HEK293 (cell line): ENCODE data around the gene TBC1D5.

ENCODE experiments used
- CTCF ChIA-PET: fragments of 350-600 bp; formaldehyde crosslinking; extraction: SDS; loops from one replicate; lab custom pipeline; 2021; ENCODE audit warnings: antibody characterized with exemption; lab: Yijun Ruan, JAX
- POLR2A ChIA-PET: fragments of 300-600 bp; formaldehyde crosslinking; extraction: SDS; loops from one replicate; lab custom pipeline; 2020; ENCODE audit warnings: antibody characterized with exemption, inconsistent platforms; lab: Yijun Ruan, JAX
- H3K27ac ChIP-seq: fragments of 200-500 bp; sonication (Bioruptor generic); 2 replicates; pipeline ENCODE4 v1.5.1; 2014; ENCODE audit warnings: low read depth, low read length, control low read depth, inconsistent platforms; ENCODE audit errors: extremely low read depth
- H3K36me3 ChIP-seq, 2 experiments: fragments of 200-500 bp in 1 of 2; sonication (Bioruptor generic) in 1 of 2; 1 replicate in 1 of 2; 2 replicates in 1 of 2; pipeline ENCODE4 v1.5.1; 2014 to 2017; ENCODE audit warnings: inconsistent platforms in 2 of 2, low read length in 2 of 2; ENCODE audit not compliant: control insufficient read depth in 2 of 2, insufficient read depth in 1 of 2
- H3K4me1 ChIP-seq: fragments of 200-500 bp; sonication (Bioruptor generic); 2 replicates; pipeline ENCODE4 v1.5.1; 2014; ENCODE audit warnings: mild to moderate bottlenecking, low read length, inconsistent platforms; ENCODE audit not compliant: control insufficient read depth, insufficient read depth
- H3K4me3 ChIP-seq: 2 replicates; pipeline ENCODE4 v1.5.1; 2011; ENCODE audit warnings: low read depth, mild to moderate bottlenecking, control low read depth, low read length, moderate library complexity
- H3K9me3 ChIP-seq: fragments of 200-500 bp; sonication (Bioruptor generic); 2 replicates; pipeline ENCODE4 v1.5.1; 2014; ENCODE audit warnings: low read depth, low read length, inconsistent platforms; ENCODE audit not compliant: control insufficient read depth, insufficient read depth
- ZNF146 ChIP-seq: fragments of 450-650 bp; formaldehyde crosslinking; IDR thresholded peaks from 2 replicates; pipeline ENCODE4 v1.5.1; 2016; ENCODE audit warnings: missing biosample characterization, missing genetic modification characterization
- ZNF211 ChIP-seq: fragments of 450-650 bp; formaldehyde crosslinking; IDR thresholded peaks from 2 replicates; pipeline ENCODE4 v1.5.1; 2016; ENCODE audit warnings: low read depth, missing biosample characterization, missing genetic modification characterization
- ZNF302 ChIP-seq: fragments of 450-650 bp; formaldehyde crosslinking; IDR thresholded peaks from 2 replicates; pipeline ENCODE4 v1.5.1; 2016; ENCODE audit warnings: missing biosample characterization, missing genetic modification characterization, low read depth
- ZNF416 ChIP-seq: fragments of 450-650 bp; formaldehyde crosslinking; IDR thresholded peaks from 2 replicates; pipeline ENCODE4 v1.5.1; 2016; ENCODE audit warnings: missing biosample characterization, missing genetic modification characterization
- ZNF423 ChIP-seq: fragments of 450-650 bp; formaldehyde crosslinking; IDR thresholded peaks from 2 replicates; pipeline ENCODE4 v1.5.1; 2016; ENCODE audit warnings: missing biosample characterization, missing genetic modification characterization
- ZNF544 ChIP-seq: fragments of 450-650 bp; formaldehyde crosslinking; IDR thresholded peaks from 2 replicates; pipeline ENCODE4 v1.5.0; 2017; ENCODE audit warnings: missing biosample characterization, missing genetic modification characterization
- ZNF558 ChIP-seq: fragments of 450-650 bp; formaldehyde crosslinking; IDR thresholded peaks from 2 replicates; pipeline ENCODE4 v1.5.1; 2016; ENCODE audit warnings: missing biosample characterization, missing genetic modification characterization
- ZNF560 ChIP-seq: fragments of 450-650 bp; formaldehyde crosslinking; IDR thresholded peaks from 2 replicates; pipeline ENCODE4 v1.5.1; 2017; ENCODE audit warnings: missing biosample characterization, missing genetic modification characterization, borderline replicate concordance
- ZSCAN16 ChIP-seq: fragments of 450-650 bp; formaldehyde crosslinking; IDR thresholded peaks from 2 replicates; pipeline ENCODE4 v1.5.1; 2016; ENCODE audit warnings: missing biosample characterization, missing genetic modification characterization
- TF ChIP-seq, protein P1 (sequence below): fragments of 450-650 bp; formaldehyde crosslinking; IDR thresholded peaks from 2 replicates; pipeline ENCODE4 v1.5.1; 2016; ENCODE audit warnings: missing biosample characterization, missing genetic modification characterization
- TF ChIP-seq, protein P2 (sequence below): fragments of 450-650 bp; formaldehyde crosslinking; IDR thresholded peaks from 2 replicates; pipeline ENCODE4 v1.5.1; 2016; ENCODE audit warnings: missing biosample characterization, missing genetic modification characterization
- TF ChIP-seq, protein P3 (sequence below): fragments of 450-650 bp; formaldehyde crosslinking; IDR thresholded peaks from 2 replicates; pipeline ENCODE4 v1.5.1; 2016; ENCODE audit warnings: missing biosample characterization, missing genetic modification characterization
- TF ChIP-seq, protein P4 (sequence below): fragments of 450-650 bp; formaldehyde crosslinking; IDR thresholded peaks from 2 replicates; pipeline ENCODE4 v1.5.1; 2016; ENCODE audit warnings: missing biosample characterization, missing genetic modification characterization

Gene TBC1D5

DNA sequence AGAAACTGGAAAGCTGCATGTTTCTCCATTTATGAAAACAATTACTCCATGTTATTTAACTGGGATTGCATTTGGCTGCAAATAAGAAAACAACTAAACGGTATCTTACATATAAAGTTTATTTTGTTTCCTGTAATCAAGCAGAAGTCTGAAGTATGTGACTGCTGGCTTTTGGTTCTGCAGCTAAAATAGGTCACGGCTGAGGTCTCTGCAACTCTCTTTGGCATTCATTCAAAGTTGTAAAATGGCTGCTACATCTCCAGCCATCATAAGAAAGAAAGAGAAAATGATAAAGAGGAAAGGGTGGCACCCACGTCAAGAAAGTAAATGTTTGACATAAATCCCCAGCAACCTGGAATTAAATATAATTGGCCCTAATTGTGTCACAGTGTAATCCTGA lies 406.1 kb downstream of the TBC1D5 start:
- no peak overlapping the region for H3K27ac ChIP-seq
- ChIA-PET POLR2A (no interaction called here), CTCF (interaction anchor here (1.2 kb wide), 1 partner anchor 13 kb away, joined by 3 read pairs; no protein-coding TSS in a partner anchor)
- TF ChIP-seq, protein P1, sequence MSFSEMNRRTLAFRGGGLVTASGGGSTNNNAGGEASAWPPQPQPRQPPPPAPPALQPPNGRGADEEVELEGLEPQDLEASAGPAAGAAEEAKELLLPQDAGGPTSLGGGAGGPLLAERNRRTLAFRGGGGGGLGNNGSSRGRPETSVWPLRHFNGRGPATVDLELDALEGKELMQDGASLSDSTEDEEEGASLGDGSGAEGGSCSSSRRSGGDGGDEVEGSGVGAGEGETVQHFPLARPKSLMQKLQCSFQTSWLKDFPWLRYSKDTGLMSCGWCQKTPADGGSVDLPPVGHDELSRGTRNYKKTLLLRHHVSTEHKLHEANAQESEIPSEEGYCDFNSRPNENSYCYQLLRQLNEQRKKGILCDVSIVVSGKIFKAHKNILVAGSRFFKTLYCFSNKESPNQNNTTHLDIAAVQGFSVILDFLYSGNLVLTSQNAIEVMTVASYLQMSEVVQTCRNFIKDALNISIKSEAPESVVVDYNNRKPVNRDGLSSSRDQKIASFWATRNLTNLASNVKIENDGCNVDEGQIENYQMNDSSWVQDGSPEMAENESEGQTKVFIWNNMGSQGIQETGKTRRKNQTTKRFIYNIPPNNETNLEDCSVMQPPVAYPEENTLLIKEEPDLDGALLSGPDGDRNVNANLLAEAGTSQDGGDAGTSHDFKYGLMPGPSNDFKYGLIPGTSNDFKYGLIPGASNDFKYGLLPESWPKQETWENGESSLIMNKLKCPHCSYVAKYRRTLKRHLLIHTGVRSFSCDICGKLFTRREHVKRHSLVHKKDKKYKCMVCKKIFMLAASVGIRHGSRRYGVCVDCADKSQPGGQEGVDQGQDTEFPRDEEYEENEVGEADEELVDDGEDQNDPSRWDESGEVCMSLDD, result no peak
- TF ChIP-seq ZNF423, result no peak
- no peak for TF ChIP-seq ZNF558 (tag by site-specific recombination)
- H3K4me3 ChIP-seq, result no peak overlapping the region
- H3K4me1 ChIP-seq, result no peaks in the 10 kb centered on the region
- H3K9me3 ChIP-seq, result no peaks in the 10 kb centered on the region
- no peaks in the 10 kb centered on the region for H3K36me3 ChIP-seq

DNA sequence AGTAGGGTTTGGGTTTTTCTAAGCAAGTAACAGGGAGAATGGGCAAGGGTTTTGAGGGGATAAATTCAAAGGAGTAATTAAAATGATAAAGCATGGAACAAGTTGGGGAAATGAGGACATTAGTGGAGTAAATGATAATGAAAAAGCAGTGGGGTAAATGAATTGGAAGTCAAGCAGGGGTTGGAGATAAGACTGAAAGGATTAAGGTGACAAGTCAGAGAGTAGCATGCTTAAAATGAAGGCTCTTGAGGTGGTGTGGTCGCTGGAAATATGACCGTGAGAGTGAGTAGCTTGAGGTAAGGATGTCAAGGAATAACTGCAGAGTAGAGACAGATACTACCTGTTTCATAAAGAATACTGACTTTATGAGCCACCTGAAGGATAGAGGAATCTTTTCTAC lies 408.5 kb downstream of the TBC1D5 start:
- no peaks in the 10 kb centered on the region for H3K36me3 ChIP-seq

More for the DNA sequence above, 408.5 kb downstream of the TBC1D5 start:
- H3K9me3 ChIP-seq, result no peaks in the 10 kb centered on the region
- POLR2A ChIA-PET, result no interaction called here
- H3K4me1 ChIP-seq, result no peaks in the 10 kb centered on the region
- no peak overlapping the region for H3K4me3 ChIP-seq
- no peak overlapping the region for H3K27ac ChIP-seq
- CTCF ChIA-PET, result interaction anchor here (0.6 kb wide), 1 partner anchor 1010 kb away, joined by 3 read pairs; no protein-coding TSS in a partner anchor
- TF ChIP-seq ZSCAN16 (tag by site-specific recombination), result no peak
- TF ChIP-seq, protein P2, sequence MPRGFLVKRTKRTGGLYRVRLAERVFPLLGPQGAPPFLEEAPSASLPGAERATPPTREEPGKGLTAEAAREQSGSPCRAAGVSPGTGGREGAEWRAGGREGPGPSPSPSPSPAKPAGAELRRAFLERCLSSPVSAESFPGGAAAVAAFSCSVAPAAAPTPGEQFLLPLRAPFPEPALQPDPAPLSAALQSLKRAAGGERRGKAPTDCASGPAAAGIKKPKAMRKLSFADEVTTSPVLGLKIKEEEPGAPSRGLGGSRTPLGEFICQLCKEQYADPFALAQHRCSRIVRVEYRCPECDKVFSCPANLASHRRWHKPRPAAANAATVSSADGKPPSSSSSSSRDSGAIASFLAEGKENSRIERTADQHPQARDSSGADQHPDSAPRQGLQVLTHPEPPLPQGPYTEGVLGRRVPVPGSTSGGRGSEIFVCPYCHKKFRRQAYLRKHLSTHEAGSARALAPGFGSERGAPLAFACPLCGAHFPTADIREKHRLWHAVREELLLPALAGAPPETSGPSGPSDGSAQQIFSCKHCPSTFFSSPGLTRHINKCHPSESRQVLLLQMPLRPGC (tag by site-specific recombination), result no peak
- TF ChIP-seq ZNF146 (tag by site-specific recombination), result no peak
- TF ChIP-seq, protein P3, sequence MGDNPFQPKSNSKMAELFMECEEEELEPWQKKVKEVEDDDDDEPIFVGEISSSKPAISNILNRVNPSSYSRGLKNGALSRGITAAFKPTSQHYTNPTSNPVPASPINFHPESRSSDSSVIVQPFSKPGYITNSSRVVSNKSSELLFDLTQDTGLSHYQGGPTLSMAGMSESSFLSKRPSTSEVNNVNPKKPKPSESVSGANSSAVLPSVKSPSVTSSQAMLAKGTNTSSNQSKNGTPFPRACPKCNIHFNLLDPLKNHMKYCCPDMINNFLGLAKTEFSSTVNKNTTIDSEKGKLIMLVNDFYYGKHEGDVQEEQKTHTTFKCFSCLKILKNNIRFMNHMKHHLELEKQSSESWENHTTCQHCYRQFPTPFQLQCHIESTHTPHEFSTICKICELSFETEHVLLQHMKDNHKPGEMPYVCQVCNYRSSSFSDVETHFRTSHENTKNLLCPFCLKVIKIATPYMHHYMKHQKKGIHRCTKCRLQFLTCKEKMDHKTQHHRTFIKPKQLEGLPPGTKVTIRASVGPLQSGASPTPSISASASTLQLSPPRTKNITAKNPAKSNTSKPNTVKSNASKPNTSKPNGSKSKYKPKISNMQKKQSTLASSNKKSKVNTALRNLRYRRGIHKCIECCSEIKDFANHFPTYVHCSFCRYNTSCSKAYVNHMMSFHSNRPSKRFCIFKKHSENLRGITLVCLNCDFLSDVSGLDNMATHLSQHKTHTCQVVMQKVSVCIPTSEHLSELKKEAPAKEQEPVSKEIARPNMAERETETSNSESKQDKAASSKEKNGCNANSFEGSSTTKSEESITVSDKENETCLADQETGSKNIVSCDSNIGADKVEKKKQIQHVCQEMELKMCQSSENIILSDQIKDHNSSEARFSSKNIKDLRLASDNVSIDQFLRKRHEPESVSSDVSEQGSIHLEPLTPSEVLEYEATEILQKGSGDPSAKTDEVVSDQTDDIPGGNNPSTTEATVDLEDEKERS (tag by site-specific recombination), result no peak
- no peak for TF ChIP-seq ZNF302 (tag by site-specific recombination)
- no peak for TF ChIP-seq ZNF560 (tag by site-specific recombination)
- no peak for TF ChIP-seq ZNF211 (tag by site-specific recombination)
- no peak for TF ChIP-seq ZNF544
- TF ChIP-seq, protein P4, sequence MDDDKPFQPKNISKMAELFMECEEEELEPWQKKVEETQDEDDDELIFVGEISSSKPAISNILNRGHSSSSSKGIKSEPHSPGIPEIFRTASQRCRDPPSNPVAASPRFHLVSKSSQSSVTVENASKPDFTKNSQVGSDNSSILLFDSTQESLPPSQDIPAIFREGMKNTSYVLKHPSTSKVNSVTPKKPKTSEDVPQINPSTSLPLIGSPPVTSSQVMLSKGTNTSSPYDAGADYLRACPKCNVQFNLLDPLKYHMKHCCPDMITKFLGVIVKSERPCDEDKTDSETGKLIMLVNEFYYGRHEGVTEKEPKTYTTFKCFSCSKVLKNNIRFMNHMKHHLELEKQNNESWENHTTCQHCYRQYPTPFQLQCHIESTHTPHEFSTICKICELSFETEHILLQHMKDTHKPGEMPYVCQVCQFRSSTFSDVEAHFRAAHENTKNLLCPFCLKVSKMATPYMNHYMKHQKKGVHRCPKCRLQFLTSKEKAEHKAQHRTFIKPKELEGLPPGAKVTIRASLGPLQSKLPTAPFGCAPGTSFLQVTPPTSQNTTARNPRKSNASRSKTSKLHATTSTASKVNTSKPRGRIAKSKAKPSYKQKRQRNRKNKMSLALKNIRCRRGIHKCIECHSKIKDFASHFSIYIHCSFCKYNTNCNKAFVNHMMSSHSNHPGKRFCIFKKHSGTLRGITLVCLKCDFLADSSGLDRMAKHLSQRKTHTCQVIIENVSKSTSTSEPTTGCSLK (tag by site-specific recombination), result no peak
- TF ChIP-seq ZNF416 (tag by site-specific recombination), result no peak
